Adrenal gland (tissue), 12 donors: ENCODE measurements around the gene NAPA. TPM values are rescaled to one million over a fixed set of nuclear protein-coding genes. Genes with fewer than 3 reads are reported as not detected.

Experiments used
- DNase-seq, 7 donors: peaks; one replicate each; pipeline ENCODE4 v3.0.0-alpha.2; 2019 to 2020
- H3K27ac ChIP-seq, 5 donors: fragments of 200-600 bp; sonication (generic) in 4 of 5; 1 replicate in 3 of 5; 2 replicates in 2 of 5; pipeline versions ENCODE4 v1.5.1 to v1.8.0; 2016 to 2020; ENCODE audit warnings: mild to moderate bottlenecking in 1 of 5
- H3K27me3 ChIP-seq: fragments of 200-600 bp; 2 replicates; pipeline ENCODE4 v1.8.0; 2021
- H3K36me3 ChIP-seq, 2 donors: fragments of 200-600 bp; replicated peaks in 1 of 2; 1 replicate in 1 of 2; 2 replicates in 1 of 2; pipeline versions ENCODE4 v1.5.1 to v1.8.0; 2018 to 2022
- H3K4me1 ChIP-seq, 2 donors: fragments of 200-600 bp; replicated peaks in 1 of 2; 1 replicate in 1 of 2; 2 replicates in 1 of 2; pipeline versions ENCODE4 v1.5.1 to v1.8.0; 2018 to 2021
- H3K4me3 ChIP-seq, 4 donors: fragments of 200-600 bp; sonication (generic) in 3 of 4; one replicate each; pipeline ENCODE4 v1.5.1; 2016 to 2018
- H3K9me3 ChIP-seq, 3 donors: fragments of 200-600 bp; sonication (generic) in 1 of 3; replicated peaks in 1 of 3; 1 replicate in 2 of 3; 2 replicates in 1 of 3; pipeline versions ENCODE4 v1.5.1 to v1.8.0; 2016 to 2021
- CTCF ChIP-seq, 6 experiments: fragments of 450-650 bp in 4 of 6; fragments of 200-600 bp in 2 of 6; sonication (generic) in 1 of 6; IDR thresholded peaks; 1 replicate in 5 of 6; 2 replicates in 1 of 6; pipeline versions ENCODE4 v1.5.1 to v1.8.0; 2016 to 2021; ENCODE audit warnings: antibody characterized with exemption in 6 of 6, mild to moderate bottlenecking in 2 of 6, moderate library complexity in 1 of 6
- POLR2A ChIP-seq, 2 donors: fragments of 450-650 bp; IDR thresholded peaks; one replicate each; pipeline ENCODE4 v1.6.1; 2017; ENCODE audit warnings: antibody characterized with exemption in 2 of 2, mild to moderate bottlenecking in 2 of 2, moderate library complexity in 1 of 2
- WGBS, 4 donors: extraction: QIAGEN DNeasy Blood & Tissue Kit in 2 of 4; methylation state at CpG; one replicate each; pipeline versions ENCODE4 v1.1.5 to v1.1.7; 2013 to 2017; 5-methylcytosine and 5-hydroxymethylcytosine counted together
- intact Hi-C, 2 donors: fragments of 100-400 bp; cut with DNase I; formaldehyde crosslinking; loops; one replicate each; pipeline versions ENCODE4 v1.14.1 to v1.15.0; 2022 to 2023
- polyA plus RNA-seq, 3 donors: library from polyadenylated mRNA; stranded (reverse); fragments of 200-250 nt in 2 of 3; fragments of 350-450 nt in 1 of 3; fragmentation: Illumina TruSeq in 1 of 3; extraction: RNeasy Lipid Tissue Mini Kit (QIAGEN cat#74804) in 1 of 3; gene quantifications; one replicate each; pipeline ENCODE4 v1.2.3, GENCODE V29; 2013 to 2014
- total RNA-seq, 9 donors: library from RNA; depleted of rRNA in 4 of 9; stranded (reverse); fragments of >200 nt in 4 of 9; fragments of 120-200 nt in 1 of 9; fragmentation: NEBNext Ultra II Directional in 1 of 9; extraction: Animal tissue kit (Norgen Biotek cat#: 25700) in 1 of 9; gene quantifications; one replicate each; pipeline versions ENCODE4 v1.1.0 to v1.2.4, GENCODE V29; 2013 to 2023
- donor health status: healthy with polysubstance abuse.
- donor health status: Bipolar disorder and iron deficiency.
- donor health status: DM: yes; HTN: yes; CAD: no.
- donor health status: DM: no; HTN: no; CAD: no.
- donor health status: DM: no; HTN: no; CAD: no.
- donor health status: DM: yes; HTN: yes; CAD: no.

Gene NAPA
- total and polyA plus RNA-seq, 12 donors = 122 to 481 (median 254) TPM

GRCh38 chr19:47485210-47485609 lies 29.7 kb downstream of the NAPA start:
- WGBS, 4 donors = 88 to 92% (median 89%) methylated on average over 6 of the region's 6 CpGs
- no peak for DNase-seq
- Histone ChIP-seq H3K27me3 (no peaks in the 10 kb centered on the region), H3K27ac (peak overlapping the region in 2 of 5 donors; percentile 93 to 94), H3K4me1 (peaks cover 9 to 11% of the 10 kb centered on the region in 2 donors), H3K4me3 (no peak overlapping the region), H3K36me3 (peaks cover 0 to 20% of the 10 kb centered on the region in 2 donors), H3K9me3 (no peaks in the 10 kb centered on the region)
- intact Hi-C loops = no loop called here
- no peak for TF ChIP-seq CTCF (IDR thresholded peaks at IDR 0.05)
- TF ChIP-seq POLR2A (IDR thresholded peaks at IDR 0.05) = no peak

- WGBS, 4 donors = 2 to 17% (median 4%) methylated on average over 8 to 57 of the region's 57 CpGs
Measured at GRCh38 chr19:47483800-47484690, 30.8 kb downstream of the NAPA start, which contains the start of gene KPTN. KPTN (minus strand) TSS chr19:47484219; CDS start chr19:47484160, 59 bp downstream.

GRCh38 chr19:47483200-47483599 lies 31.7 kb downstream of the NAPA start:
- WGBS, 4 donors = 79 to 84% (median 83%) methylated on average over 13 to 15 of the region's 15 CpGs
- Histone ChIP-seq H3K27ac (peak overlapping the region in 1 of 5 donors; percentile 97), H3K9me3 (no peaks in the 10 kb centered on the region), H3K4me3 (no peak overlapping the region), H3K36me3 (peaks cover 0 to 8% of the 10 kb centered on the region in 2 donors), H3K27me3 (no peaks in the 10 kb centered on the region), H3K4me1 (peaks cover 9 to 11% of the 10 kb centered on the region in 2 donors)
- no peak for DNase-seq
- no peak for TF ChIP-seq CTCF (IDR thresholded peaks at IDR 0.05)
- TF ChIP-seq POLR2A (IDR thresholded peaks at IDR 0.05) = no peak
- intact Hi-C loops = no loop called here

More at GRCh38 chr19:47483800-47484690, 30.8 kb downstream of the NAPA start, which contains the start of gene KPTN:
- peak within 1 kb of the TSS in 3 of 4 donors; percentile 69 to 90 (median 78) for H3K4me3 ChIP-seq
- no peaks in the 10 kb centered on the region for H3K9me3 ChIP-seq
- H3K36me3 ChIP-seq = peaks cover 0 to 13% of the 10 kb centered on the region in 2 donors
- no peaks in the 10 kb centered on the region for H3K27me3 ChIP-seq
- peak; percentile 88 to 95 (median 90) for DNase-seq
- peak; percentile 82 to 97 (median 94) for TF ChIP-seq CTCF (IDR thresholded peaks at IDR 0.05)
- TF ChIP-seq POLR2A (IDR thresholded peaks at IDR 0.05) = peak in 1 of 2 donors; percentile 59
- peaks cover 9 to 11% of the 10 kb centered on the region in 2 donors for H3K4me1 ChIP-seq
- peak within 1 kb of the TSS; percentile 84 to 97 (median 93) for H3K27ac ChIP-seq
- intact Hi-C loops = no loop called here

GRCh38 chr19:47481460-47482052 lies 33.3 kb downstream of the NAPA start:
- WGBS, 4 donors = 95 to 98% (median 97%) methylated on average over 4 of the region's 4 CpGs
- intact Hi-C loops = no loop called here
- TF ChIP-seq CTCF (IDR thresholded peaks at IDR 0.05) (no peak), POLR2A (IDR thresholded peaks at IDR 0.05) (no peak)

More at GRCh38 chr19:47481460-47482052, 33.3 kb downstream of the NAPA start:
- Histone ChIP-seq H3K9me3 (no peaks in the 10 kb centered on the region), H3K27me3 (no peaks in the 10 kb centered on the region), H3K27ac (no peak overlapping the region), H3K4me3 (no peak overlapping the region), H3K4me1 (peaks cover 9 to 11% of the 10 kb centered on the region in 2 donors), H3K36me3 (no peaks in the 10 kb centered on the region)
- DNase-seq = no peak
